NT2/D1 (cell line): ENCODE results near the gene C10orf143.

Source experiments
- SUZ12 ChIP-seq: IDR thresholded peaks from 2 replicates; pipeline ENCODE4 v1.6.1; 2011; ENCODE audit not compliant: insufficient read length, insufficient read depth; ENCODE audit errors: extremely low read depth
- YY1 ChIP-seq: IDR thresholded peaks from 2 replicates; pipeline ENCODE4 v1.6.1; 2011; ENCODE audit not compliant: insufficient read length, insufficient read depth
- ZNF274 ChIP-seq: IDR thresholded peaks from 2 replicates; pipeline ENCODE4 v1.6.1; 2011; ENCODE audit warnings: mild to moderate bottlenecking, low read depth, low read length

- TF ChIP-seq ZNF274: no peak
- TF ChIP-seq YY1: no peak
- no peak for TF ChIP-seq SUZ12
These were observed 64.0 kb downstream of the C10orf143 start for GRCh38 chr10:130046591-130046990.
